KG1 (cell line): ENCODE results near the gene PRKCD.

Source experiments
- DNase-seq: peaks from one replicate; lab custom pipeline; 2025; lab: John Stamatoyannopoulos, UW

PRKCD gene

DNA sequence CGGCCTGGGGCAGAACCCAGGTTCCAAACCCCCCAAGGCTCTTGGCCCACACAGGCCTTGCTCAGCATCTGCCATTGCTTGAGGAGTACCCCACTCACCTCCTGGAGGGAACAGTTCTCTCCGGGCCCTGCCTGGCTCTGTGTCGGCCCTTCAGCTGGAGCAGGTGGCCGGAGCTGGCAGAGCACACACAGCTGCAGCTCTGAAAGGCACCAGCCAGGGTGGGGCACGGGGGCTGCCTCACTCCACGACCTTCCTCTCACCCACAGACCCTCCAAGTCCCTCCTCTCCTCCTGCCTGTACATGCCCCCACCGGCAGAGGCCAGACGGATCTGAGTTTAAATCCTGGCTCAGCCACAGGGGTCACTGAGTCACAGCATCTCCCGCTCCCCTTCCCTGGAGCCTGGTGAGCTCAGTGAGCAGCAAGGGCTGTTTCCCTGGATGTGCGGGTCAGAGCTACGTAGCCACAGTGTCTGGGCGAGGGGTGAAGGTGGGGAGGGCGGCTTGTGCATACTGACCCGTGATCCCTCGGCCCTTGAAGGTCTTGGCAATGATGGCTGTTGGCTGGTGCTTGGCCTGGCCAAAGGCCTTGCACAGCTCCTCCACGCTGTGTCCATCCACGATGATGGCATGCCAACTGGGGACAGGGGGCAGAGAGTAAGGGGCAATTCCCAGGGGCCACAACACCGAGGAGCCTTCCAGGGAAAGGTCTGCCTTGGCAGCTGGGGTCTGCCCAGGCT lies 71.8 kb downstream of the PRKCD start:
- no peak for DNase-seq

DNA sequence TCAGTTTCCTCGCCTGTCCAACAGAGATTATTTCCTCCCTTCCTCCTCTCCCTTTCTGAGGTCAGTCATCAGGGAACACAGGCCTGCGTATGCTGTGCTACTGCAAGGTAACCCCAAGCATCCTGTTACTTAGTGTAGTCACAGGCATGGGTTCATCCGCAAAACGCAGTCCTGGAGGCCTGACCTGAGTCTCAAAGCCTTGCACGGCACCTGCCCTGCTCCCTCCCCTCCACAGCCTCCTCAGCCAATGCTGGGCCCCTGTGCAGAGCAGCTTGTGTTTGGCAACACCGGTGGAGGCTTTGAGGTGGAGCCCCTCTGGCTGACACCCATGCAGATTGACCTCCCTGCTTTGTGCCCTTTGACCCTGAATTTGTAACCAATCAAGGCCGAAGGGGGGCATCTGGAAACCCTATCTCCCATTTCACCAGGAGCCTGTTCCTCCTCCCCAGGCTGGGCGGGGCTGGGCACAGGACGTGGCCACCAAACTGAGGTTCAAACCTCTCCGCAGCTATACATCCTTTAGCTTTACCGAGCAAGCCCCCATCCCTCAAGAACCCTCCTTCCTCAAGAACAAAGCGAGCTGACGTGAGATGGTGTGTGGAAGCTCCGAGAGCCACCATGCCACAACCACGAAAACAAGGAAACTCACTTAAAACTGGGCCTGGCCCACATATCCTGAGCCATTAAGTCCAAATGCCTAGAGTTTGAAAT lies 73.3 kb downstream of the PRKCD start:
- no peak for DNase-seq

DNA sequence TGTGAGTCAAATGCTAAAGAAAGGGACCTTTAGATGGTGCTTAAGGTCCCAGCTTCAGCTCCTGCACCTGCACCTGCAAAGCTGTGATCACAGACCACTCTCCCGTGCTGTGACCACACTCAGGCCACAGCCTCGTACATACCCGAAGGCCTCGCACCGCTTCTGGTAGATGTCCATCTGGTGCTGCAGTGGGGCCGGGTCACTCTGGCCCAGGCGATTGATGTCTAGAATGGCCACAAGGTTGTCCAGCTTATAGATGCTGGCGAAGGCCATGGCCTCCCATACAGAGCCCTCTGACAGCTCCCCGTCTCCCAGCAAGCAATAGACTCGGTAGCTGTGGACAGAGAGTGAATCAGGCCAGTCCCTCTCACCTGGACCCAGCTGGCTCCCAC lies 73.8 kb downstream of the PRKCD start:
- no peak for DNase-seq

DNA sequence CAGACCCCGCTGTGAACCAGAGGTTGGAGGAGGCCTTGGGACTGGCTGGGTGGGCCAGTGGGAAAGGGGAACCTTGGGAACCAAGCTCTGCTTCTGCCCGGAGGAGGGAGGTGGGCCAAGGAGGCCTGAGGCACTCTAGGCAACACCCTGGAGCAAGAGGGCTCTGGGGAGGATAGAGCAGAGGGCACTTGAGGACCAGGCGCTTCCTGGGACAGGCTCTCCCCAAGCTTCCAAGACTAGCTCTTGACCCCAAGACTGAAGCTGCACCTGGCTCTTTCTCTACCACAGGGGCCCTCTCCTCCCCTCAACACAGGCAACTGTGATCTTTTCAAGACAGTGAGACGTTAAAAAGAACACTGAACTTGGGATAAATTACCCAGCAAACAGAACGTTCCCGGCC lies 74.5 kb downstream of the PRKCD start:
- no peak for DNase-seq

DNA sequence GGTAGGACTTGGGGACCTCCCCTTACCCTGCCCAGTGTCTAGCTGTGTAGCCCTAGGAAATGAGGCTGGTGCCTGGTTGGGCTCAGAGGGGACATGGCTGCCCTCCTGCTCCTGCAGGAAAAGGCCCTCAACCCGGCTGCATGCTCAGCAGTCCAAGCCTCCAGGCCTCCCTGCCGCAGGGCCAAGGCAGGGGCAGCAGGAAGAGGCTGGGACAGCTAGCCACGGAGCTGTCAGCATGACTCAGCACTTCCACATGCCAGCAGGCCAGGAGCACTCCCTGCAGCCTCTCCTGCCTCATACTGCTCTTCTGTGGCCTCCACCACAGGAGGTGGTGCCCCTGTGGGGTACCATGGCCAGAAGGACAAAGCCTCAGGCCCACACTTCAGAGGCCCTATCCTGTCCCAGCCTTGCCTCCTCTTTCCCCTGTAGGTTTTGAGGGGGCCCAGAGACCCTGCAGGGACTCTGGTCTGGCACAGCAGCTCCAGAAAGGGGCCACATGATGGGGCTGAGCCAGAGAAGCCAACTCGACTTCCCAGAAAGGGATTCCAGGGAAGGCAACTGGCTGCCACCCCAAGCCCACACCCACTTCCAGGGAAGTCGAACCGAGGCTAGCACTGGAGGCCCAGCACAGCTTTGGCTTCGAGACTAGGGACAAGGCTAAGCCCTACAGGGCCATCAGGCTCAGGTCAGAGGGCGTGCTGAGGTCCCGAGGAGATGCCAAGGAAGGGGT lies 75.3 kb downstream of the PRKCD start:
- DNase-seq: no peak

DNA sequence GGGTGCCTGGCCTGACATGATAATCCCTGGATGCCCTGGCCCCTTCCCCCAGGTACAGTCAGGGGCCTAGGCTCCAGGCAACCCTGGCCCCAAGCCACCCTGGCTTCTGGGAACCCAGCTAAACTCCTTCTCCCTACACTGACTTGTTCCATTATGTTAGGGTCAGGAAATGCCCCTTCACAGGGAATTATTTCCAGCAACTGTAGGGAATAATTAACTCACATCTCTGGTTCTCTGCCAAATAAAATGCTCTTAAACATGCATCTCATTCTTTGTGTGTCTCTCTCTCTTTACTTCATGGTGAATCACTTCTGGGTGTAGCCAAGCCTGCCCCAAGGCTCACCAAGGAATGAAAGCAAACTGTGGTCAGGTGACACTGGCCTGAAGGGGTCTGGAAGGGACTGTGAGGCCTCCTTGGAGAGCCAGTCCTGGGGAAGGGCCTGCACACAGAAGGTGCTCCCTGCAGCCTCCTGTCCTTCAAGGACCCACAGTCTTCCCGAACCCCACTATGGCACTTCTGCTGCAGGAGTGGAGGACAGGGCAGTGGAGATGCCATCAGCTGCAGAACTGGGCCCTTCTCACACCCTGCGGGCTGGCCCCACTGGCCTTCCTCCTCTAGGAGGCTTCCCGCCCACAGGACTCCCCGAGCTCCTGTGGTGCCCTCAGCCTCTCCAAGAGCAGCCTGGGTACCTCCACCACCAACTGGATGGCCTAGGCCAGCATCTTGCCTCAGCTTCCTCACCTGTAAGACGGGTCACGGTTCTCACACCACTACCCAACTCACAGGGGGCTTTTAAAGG lies 77.2 kb downstream of the PRKCD start:
- DNase-seq: no peak

DNA sequence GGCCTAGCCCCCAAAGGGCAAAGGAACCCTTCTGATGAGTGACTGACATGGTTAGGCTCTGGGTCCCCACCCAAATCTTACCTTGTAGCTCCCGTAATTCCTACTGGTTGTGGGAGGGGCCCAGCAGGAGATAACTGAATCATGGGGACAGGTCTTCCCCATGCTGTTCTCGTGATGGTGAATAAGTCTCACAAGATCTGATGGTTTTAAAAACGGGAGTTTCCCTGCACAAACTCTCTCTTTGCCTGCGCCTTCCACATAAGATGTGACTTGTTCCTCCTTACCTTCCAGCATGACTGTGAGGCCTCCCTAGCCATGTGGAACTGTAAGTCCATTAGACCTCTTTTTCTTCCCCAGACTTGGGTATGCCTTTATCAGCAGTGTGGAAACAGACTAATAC lies 77.9 kb downstream of the PRKCD start:
- DNase-seq: no peak

DNA sequence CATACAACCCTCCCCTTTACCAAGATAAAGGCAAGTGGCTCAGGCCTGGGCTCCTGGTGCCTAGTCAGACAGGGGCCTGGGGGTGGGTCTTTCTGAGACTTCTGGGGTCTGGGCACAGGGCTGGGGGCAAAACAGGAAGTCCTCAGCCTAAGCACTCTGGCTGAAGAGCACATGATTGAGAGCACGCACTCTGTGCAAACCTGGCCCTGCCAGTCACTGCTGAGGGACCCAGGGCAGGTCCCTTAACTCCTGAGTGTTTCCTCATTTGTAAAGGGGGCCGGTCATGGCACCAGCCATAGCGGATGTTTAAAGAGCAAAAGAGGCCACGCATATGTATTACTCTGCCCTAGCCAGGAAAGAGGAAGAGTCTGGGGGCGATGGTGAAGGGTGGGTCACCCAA lies 78.8 kb downstream of the PRKCD start:
- DNase-seq: no peak

DNA sequence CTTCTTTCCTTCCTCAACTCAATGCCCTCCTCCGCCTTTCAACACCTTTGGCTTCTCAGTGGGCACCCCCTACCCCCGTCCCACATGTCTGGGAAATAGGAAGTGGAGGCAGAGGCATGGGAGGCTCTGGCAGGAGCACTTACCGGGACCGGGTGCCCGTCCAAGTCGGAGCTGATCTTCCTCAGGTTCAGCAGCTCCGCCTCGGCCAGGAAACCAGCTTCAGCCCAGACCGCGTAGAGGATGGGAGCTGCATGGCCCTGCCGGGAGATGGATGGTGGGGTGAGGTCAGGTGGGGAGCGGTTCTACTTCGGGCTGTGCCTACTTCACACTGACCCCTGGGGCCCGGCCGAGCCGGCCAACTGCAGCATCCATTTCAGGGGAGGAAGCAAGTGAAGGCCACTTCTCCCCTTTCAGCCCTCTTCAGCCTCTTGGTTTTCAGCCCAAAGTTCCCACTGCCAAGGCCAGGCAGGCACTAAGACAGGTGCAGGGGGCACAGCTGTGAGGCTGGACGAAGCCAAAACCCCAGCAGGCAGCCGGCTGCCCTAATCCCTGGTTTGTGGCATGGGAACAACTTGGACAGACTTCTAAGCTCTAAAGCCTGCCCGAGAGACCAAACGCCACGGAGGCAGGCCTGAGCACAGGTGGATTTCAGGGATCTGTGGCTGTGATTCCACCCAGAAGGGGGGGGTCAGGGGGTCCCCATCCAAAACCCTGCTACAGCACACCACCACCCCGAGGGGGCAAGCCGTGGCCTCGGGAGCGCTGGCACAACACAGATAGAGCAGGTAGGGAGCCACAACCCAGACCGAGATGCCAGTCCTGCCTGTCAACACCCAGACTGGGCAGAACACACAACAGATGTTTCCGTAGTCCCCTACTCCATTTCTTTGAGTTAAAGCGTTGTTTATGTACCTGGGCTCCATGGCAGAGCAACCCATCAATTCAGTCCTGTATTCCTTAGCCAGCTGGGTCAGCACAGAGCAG lies 80.3 kb downstream of the PRKCD start:
- no peak for DNase-seq

DNA sequence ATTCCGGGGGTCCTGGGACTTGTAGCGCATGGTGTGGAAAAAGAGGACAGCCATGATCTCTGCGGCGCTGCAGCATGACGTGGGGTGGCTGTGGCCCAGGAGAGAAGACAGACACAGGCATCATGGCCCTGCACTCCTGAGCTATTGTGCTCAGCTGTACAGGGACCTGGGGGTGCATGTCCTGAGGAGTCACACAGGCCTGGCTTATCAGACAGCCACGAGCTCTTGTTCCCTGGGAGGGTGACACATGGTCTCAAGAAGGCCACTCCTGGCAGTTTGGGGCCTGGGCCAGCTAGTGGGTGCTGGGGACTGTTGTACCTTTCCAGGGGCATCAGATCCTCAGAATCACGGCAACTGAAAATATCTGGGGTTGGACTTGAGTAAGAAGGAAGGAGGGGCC lies 81.1 kb downstream of the PRKCD start:
- DNase-seq: no peak
